MCF 10A (cell line): ENCODE measurements around the gene DOCK9. TPM values are rescaled to one million over a fixed set of nuclear protein-coding genes. Genes with fewer than 3 reads are reported as not detected.

Experiments used
- BruUV-seq: library from RNA; stranded (reverse); fragments of 400-500 nt; replicated peaks from 2 replicates; lab custom pipeline; 2021; lab: Mats Ljungman, UMichigan
- CTCF ChIA-PET: fragments of 300-600 bp; sonication (Branson Sonifier 250); formaldehyde crosslinking; extraction: SDS; loops from one replicate; lab custom pipeline; 2021; ENCODE audit warnings: antibody characterized with exemption, inconsistent platforms; lab: Yijun Ruan, JAX
- POLR2A ChIA-PET: fragments of 300-600, 350-650 bp; sonication (Branson Sonifier 250); formaldehyde crosslinking; extraction: SDS; loops from one replicate; lab custom pipeline; 2020; ENCODE audit warnings: antibody characterized with exemption, inconsistent platforms; lab: Yijun Ruan, JAX
- DNase-seq: peaks from one replicate; pipeline ENCODE4 v3.0.0-alpha.2; 2018; ENCODE audit not compliant: unreplicated experiment
- H3K27ac Mint-ChIP-seq: one replicate; pipeline ENCODE4 v1.8.0; 2022; ENCODE audit warnings: mild to moderate bottlenecking, low read depth, mixed read lengths; ENCODE audit not compliant: unreplicated experiment
- H3K27me3 Mint-ChIP-seq: one replicate; pipeline ENCODE4 v1.8.0; 2022; ENCODE audit warnings: mixed read lengths; ENCODE audit not compliant: insufficient read depth, unreplicated experiment
- H3K36me3 Mint-ChIP-seq: one replicate; pipeline ENCODE4 v1.8.0; 2022; ENCODE audit warnings: mild to moderate bottlenecking, moderate library complexity, mixed read lengths; ENCODE audit not compliant: insufficient read depth, unreplicated experiment
- H3K4me1 Mint-ChIP-seq: one replicate; pipeline ENCODE4 v1.8.0; 2022; ENCODE audit warnings: mixed read lengths; ENCODE audit not compliant: insufficient read depth, unreplicated experiment
- H3K4me3 Mint-ChIP-seq: one replicate; pipeline ENCODE4 v1.8.0; 2022; ENCODE audit warnings: mild to moderate bottlenecking, moderate library complexity, mixed read lengths; ENCODE audit not compliant: unreplicated experiment
- H3K9me3 Mint-ChIP-seq: one replicate; pipeline ENCODE4 v1.8.0; 2022; ENCODE audit warnings: mixed read lengths; ENCODE audit not compliant: unreplicated experiment
- intact Hi-C: fragments of 100-400 bp; cut with micrococcal nuclease; formaldehyde crosslinking; loops from 2 replicates; pipeline ENCODE4 v1.14.1; 2022
- total RNA-seq: library from RNA; stranded (reverse); gene quantifications from 2 replicates; pipeline ENCODE4 v1.2.3, GENCODE V29; 2022
- TF ChIP-seq, protein P1 (sequence below): fragments of 200-600 bp; IDR thresholded peaks from one replicate; pipeline ENCODE4 v1.8.0; 2022; ENCODE audit warnings: antibody characterized with exemption, mild to moderate bottlenecking; ENCODE audit not compliant: unreplicated experiment

Gene DOCK9
- total RNA-seq, 1 experiment from 2014 or later: 77.0 TPM

GRCh38 chr13:98807774-98808173, 170.1 kb downstream of the DOCK9 start:
- Mint-ChIP-seq H3K4me3 (no peak overlapping the region), H3K27me3 (no peaks in the 10 kb centered on the region), H3K36me3 (peaks cover 45% of the 10 kb centered on the region), H3K9me3 (no peaks in the 10 kb centered on the region), H3K27ac (no peak overlapping the region), H3K4me1 (no peaks in the 10 kb centered on the region)
- no peak for DNase-seq
- no TSS peak for BruUV-seq
- TF ChIP-seq, protein P1, sequence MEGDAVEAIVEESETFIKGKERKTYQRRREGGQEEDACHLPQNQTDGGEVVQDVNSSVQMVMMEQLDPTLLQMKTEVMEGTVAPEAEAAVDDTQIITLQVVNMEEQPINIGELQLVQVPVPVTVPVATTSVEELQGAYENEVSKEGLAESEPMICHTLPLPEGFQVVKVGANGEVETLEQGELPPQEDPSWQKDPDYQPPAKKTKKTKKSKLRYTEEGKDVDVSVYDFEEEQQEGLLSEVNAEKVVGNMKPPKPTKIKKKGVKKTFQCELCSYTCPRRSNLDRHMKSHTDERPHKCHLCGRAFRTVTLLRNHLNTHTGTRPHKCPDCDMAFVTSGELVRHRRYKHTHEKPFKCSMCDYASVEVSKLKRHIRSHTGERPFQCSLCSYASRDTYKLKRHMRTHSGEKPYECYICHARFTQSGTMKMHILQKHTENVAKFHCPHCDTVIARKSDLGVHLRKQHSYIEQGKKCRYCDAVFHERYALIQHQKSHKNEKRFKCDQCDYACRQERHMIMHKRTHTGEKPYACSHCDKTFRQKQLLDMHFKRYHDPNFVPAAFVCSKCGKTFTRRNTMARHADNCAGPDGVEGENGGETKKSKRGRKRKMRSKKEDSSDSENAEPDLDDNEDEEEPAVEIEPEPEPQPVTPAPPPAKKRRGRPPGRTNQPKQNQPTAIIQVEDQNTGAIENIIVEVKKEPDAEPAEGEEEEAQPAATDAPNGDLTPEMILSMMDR: no peak
- POLR2A ChIA-PET: interaction anchor here (1.0 kb wide), 1 partner anchor 9 kb away, joined by 3 read pairs; no protein-coding TSS in a partner anchor
- CTCF ChIA-PET: interaction anchor here (0.6 kb wide), 1 partner anchor 35 kb away, joined by 3 read pairs; no protein-coding TSS in a partner anchor
- intact Hi-C loops: no loop called here

DNA sequence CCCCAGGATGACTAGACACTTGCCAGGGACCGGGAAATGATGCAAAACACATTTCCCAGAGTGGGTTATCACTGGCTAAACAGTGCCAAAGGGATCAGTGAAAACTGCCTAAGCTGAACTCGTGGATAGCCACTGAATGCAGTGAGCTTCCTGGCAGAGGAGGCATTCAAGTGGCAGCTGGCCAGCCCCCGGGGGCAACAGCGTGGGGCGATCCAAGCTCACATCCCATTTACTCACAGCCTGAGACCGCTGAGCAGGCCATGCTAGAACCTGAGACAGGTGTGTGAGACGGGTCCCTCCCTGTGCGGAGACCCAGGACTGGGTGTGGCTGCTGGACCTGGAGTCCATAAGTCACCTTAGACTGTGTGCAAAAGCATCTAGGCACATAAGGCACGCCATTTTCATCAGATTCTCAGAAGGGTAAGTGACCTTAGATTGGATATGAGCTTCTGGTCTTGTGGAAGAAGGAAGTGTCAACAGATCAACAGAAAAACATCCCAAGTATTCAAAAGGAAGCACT, 173.5 kb downstream of the DOCK9 start:
- no peaks in the 10 kb centered on the region for H3K9me3 Mint-ChIP-seq
- no peak overlapping the region for H3K4me3 Mint-ChIP-seq
- no peak for DNase-seq
- H3K4me1 Mint-ChIP-seq: no peaks in the 10 kb centered on the region
- ChIA-PET CTCF (interaction anchor here (0.6 to 1.6 kb wide), 3 partner anchors 8 to 1429 kb away, joined by 3 to 6 read pairs (median 3); no protein-coding TSS in a partner anchor), POLR2A (no interaction called here)
- no TSS peak for BruUV-seq
- intact Hi-C loops: no loop called here
- TF ChIP-seq, protein P1: no peak
- H3K27ac Mint-ChIP-seq: no peak overlapping the region
- peaks cover 46% of the 10 kb centered on the region for H3K36me3 Mint-ChIP-seq
- H3K27me3 Mint-ChIP-seq: no peaks in the 10 kb centered on the region

- no peaks in the 10 kb centered on the region for H3K4me1 Mint-ChIP-seq
Observed at GRCh38 chr13:98803921-98804320, 173.9 kb downstream of the DOCK9 start.

GRCh38 chr13:98803111-98803561, 174.7 kb downstream of the DOCK9 start:
- intact Hi-C loops: no loop called here
- H3K9me3 Mint-ChIP-seq: no peaks in the 10 kb centered on the region
- TF ChIP-seq, protein P1: no peak
- no peaks in the 10 kb centered on the region for H3K27me3 Mint-ChIP-seq
- no peak for DNase-seq
- no peaks in the 10 kb centered on the region for H3K4me1 Mint-ChIP-seq
- H3K27ac Mint-ChIP-seq: no peak overlapping the region
- ChIA-PET CTCF (interaction anchor here (0.6 to 1.6 kb wide), 2 partner anchors 80 to 358 kb away, joined by 6 to 7 read pairs; no protein-coding TSS in a partner anchor), POLR2A (interaction anchor here (1.6 kb wide), 1 partner anchor 17 kb away, joined by 3 read pairs; no protein-coding TSS in a partner anchor)
- H3K36me3 Mint-ChIP-seq: peaks cover 50% of the 10 kb centered on the region
- H3K4me3 Mint-ChIP-seq: no peak overlapping the region
- BruUV-seq: no TSS peak

More at GRCh38 chr13:98803921-98804320, 173.9 kb downstream of the DOCK9 start:
- Mint-ChIP-seq H3K4me3 (no peak overlapping the region), H3K9me3 (no peaks in the 10 kb centered on the region), H3K27ac (no peak overlapping the region), H3K36me3 (peaks cover 49% of the 10 kb centered on the region), H3K27me3 (no peaks in the 10 kb centered on the region)
- TF ChIP-seq, protein P1: no peak
- intact Hi-C loops: no loop called here
- CTCF ChIA-PET: interaction anchor here (0.6 to 1.6 kb wide), 3 partner anchors 81 to 1430 kb away, joined by 3 to 7 read pairs (median 6); no protein-coding TSS in a partner anchor
- POLR2A ChIA-PET: interaction anchor here (1.6 kb wide), 1 partner anchor 17 kb away, joined by 3 read pairs; no protein-coding TSS in a partner anchor
- no TSS peak for BruUV-seq
- DNase-seq: no peak
